Ishikawa (cell line): ENCODE measurements around the gene CYP8B1.
A peak's percentile ranks its signal among the peaks of the same experiment; 100 is the strongest.

Experiments
- CEBPB ChIP-seq: IDR thresholded peaks from 2 replicates; pipeline ENCODE4 v1.6.1; 2012
- CREB1 ChIP-seq: IDR thresholded peaks from 2 replicates; pipeline ENCODE4 v1.6.1; 2012; ENCODE audit warnings: low read depth
- EGR1 ChIP-seq: IDR thresholded peaks from 2 replicates; pipeline ENCODE4 v1.6.1; 2012
- EP300 ChIP-seq: IDR thresholded peaks from 2 replicates; pipeline ENCODE4 v1.6.1; 2012; ENCODE audit warnings: borderline replicate concordance
- FOXM1 ChIP-seq: IDR thresholded peaks from 2 replicates; pipeline ENCODE4 v1.6.1; 2012; ENCODE audit warnings: low read depth, borderline replicate concordance
- MAX ChIP-seq: IDR thresholded peaks from 2 replicates; pipeline ENCODE4 v1.6.1; 2012
- NFIC ChIP-seq: IDR thresholded peaks from 2 replicates; pipeline ENCODE4 v1.6.1; 2012
- RAD21 ChIP-seq: IDR thresholded peaks from 2 replicates; pipeline ENCODE4 v1.6.1; 2012; ENCODE audit warnings: low read depth
- TAF1 ChIP-seq: IDR thresholded peaks from 2 replicates; pipeline ENCODE4 v1.6.1; 2012; ENCODE audit warnings: low read depth, mild to moderate bottlenecking
- TCF12 ChIP-seq: IDR thresholded peaks from 2 replicates; pipeline ENCODE4 v1.6.1; 2012; ENCODE audit warnings: low read depth
- TEAD4 ChIP-seq: IDR thresholded peaks from 2 replicates; pipeline ENCODE4 v1.6.1; 2012
- YY1 ChIP-seq: IDR thresholded peaks from 2 replicates; pipeline ENCODE4 v1.6.1; 2012; ENCODE audit warnings: low read depth
- ZBTB7A ChIP-seq: IDR thresholded peaks from 2 replicates; pipeline ENCODE4 v1.6.1; 2012; ENCODE audit warnings: low read depth
- TF ChIP-seq, protein P1 (sequence below): IDR thresholded peaks from 2 replicates; pipeline ENCODE4 v1.6.1; 2012; ENCODE audit warnings: low read depth, mild to moderate bottlenecking
- TF ChIP-seq, protein P2 (sequence below): IDR thresholded peaks from 2 replicates; pipeline ENCODE4 v1.6.1; 2012

The CYP8B1 gene

GRCh38 chr3:42836150-42837123, 39.2 kb downstream of the CYP8B1 start:
- TF ChIP-seq EGR1: no peak
- no peak for TF ChIP-seq ZBTB7A
- TF ChIP-seq FOXM1: no peak
- no peak for TF ChIP-seq CREB1
- no peak for TF ChIP-seq CEBPB
- TF ChIP-seq, protein P1, sequence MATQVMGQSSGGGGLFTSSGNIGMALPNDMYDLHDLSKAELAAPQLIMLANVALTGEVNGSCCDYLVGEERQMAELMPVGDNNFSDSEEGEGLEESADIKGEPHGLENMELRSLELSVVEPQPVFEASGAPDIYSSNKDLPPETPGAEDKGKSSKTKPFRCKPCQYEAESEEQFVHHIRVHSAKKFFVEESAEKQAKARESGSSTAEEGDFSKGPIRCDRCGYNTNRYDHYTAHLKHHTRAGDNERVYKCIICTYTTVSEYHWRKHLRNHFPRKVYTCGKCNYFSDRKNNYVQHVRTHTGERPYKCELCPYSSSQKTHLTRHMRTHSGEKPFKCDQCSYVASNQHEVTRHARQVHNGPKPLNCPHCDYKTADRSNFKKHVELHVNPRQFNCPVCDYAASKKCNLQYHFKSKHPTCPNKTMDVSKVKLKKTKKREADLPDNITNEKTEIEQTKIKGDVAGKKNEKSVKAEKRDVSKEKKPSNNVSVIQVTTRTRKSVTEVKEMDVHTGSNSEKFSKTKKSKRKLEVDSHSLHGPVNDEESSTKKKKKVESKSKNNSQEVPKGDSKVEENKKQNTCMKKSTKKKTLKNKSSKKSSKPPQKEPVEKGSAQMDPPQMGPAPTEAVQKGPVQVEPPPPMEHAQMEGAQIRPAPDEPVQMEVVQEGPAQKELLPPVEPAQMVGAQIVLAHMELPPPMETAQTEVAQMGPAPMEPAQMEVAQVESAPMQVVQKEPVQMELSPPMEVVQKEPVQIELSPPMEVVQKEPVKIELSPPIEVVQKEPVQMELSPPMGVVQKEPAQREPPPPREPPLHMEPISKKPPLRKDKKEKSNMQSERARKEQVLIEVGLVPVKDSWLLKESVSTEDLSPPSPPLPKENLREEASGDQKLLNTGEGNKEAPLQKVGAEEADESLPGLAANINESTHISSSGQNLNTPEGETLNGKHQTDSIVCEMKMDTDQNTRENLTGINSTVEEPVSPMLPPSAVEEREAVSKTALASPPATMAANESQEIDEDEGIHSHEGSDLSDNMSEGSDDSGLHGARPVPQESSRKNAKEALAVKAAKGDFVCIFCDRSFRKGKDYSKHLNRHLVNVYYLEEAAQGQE: no peak
- no peak for TF ChIP-seq NFIC
- TF ChIP-seq, protein P2, sequence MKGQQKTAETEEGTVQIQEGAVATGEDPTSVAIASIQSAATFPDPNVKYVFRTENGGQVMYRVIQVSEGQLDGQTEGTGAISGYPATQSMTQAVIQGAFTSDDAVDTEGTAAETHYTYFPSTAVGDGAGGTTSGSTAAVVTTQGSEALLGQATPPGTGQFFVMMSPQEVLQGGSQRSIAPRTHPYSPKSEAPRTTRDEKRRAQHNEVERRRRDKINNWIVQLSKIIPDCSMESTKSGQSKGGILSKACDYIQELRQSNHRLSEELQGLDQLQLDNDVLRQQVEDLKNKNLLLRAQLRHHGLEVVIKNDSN: no peak
- no peak for TF ChIP-seq YY1
- TF ChIP-seq EP300: no peak

GRCh38 chr3:42831321-42831713, 44.4 kb downstream of the CYP8B1 start:
- TF ChIP-seq YY1 (no peak), CEBPB (no peak), FOXM1 (no peak), TEAD4 (no peak), NFIC (peak; percentile 30; the same call in 1 of the 2 replicates), EP300 (no peak), EGR1 (no peak), ZBTB7A (no peak), MAX (no peak), RAD21 (peak; percentile 82)
- TF ChIP-seq, protein P2: no peak

DNA sequence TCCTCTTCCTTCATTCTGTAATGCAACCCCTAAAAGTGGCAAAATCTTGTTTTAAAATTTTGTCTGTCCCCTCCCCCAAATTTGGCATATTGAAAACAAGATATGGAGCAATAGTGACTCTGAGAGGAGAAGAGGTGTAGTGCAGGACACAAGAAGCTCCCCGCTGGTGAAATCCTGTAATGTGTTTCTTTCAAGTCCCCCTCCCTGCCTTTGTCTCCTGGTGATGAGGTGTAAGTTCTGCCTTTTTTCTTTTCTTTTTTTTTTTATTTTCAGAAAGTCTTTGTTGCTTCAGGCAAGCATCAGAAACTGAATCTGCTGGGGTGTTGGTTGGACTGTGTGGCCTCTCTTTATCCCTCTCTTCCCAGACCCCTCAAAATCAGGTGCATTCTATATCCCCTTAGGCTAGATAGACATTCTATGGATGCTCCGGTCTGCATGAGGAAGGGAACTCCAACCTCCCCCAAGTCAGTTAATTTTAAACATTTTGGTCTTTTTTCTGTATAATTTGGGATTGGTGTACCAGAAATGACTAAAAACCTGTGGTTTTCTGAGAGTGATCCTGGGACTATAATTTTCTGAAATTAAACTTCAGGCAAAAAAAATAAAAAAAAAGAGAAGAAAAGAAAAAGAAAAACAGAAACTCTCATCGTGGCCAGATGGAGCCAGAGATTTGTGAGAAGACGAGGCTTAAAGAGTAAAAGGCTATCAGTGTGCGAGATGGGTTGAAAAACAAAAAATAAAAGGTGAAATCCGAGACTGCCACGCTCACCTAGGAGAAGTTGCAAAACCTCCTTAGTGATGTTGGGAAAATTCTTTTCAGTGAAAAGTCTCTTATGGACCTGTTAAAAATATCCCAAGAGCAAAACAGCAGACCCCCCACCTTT, 45.0 kb downstream of the CYP8B1 start:
- TF ChIP-seq RAD21 (peak; percentile 69), TEAD4 (no peak), YY1 (no peak), EP300 (no peak)

DNA sequence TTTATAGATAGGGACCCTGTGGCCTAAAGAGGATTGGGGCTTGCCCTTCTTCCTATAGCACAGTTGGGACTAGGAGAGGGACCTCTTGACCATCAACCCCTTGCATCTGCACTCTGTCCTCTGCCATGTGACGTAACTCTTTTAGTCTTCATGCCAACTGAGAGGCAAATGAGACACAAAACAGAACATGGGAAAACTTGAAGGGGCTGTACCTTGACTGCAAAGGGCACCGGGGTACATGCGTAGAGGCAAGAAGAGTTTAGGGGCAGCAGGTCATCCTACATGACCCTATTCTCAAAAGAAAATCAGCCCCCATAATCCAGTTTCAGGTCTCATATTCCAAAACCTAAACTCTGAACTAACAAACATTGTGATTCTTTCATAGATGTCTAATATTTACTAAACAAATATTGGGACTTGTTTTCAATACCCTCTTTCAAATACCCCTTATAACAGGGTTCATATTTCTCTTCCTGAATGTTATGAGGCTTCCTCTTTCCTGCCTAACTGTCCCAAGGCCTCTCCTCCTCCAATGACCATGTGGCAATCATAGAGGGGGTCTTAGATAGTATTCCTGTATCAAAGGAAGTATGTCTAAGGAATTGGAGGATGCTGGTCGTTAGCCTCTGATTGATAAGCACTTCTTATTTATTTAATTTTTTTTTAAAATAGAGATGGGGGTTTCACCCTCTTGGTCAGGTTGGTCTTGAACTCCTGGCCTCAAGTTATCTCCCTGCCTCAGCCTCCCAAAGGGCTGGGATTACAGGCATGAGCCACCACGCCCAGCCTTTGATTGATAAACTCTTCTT, 45.8 kb downstream of the CYP8B1 start:
- TF ChIP-seq NFIC (no peak), YY1 (no peak)
- TF ChIP-seq, protein P2: no peak

DNA sequence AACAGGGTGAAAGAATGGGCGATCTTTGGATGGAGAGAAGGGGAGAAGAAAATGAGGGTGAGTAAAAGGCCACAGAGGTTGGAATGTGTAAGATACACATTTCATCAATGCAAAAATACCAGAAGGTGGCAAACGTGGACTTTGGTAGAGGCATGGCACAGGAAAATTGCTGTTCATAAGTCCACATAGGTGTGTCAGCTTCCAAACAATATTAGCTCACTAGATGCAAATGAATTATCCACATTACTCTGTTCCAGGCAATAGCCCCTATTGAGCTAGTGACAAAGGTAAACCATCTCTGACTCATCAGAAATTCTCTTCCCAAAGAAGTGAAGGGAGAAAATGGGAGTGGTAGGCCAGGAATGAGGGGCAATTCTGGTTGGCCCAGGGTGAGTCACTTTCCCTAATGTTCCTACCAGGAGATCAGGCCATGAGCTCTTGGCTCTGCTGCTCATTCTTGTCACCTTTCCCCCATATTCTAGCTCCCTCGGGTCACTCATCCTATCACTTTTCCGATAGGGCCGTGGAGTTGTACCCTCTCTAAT, 46.5 kb downstream of the CYP8B1 start:
- TF ChIP-seq RAD21: no peak
- TF ChIP-seq ZBTB7A: no peak
- TF ChIP-seq EGR1: no peak
- TF ChIP-seq NFIC: no peak
- no peak for TF ChIP-seq CREB1
- no peak for TF ChIP-seq MAX
- TF ChIP-seq TCF12: no peak
- TF ChIP-seq, protein P1: no peak
- TF ChIP-seq EP300: no peak
- TF ChIP-seq CEBPB: no peak
- TF ChIP-seq FOXM1: no peak
- TF ChIP-seq TAF1: no peak
- no peak for TF ChIP-seq TEAD4
- no peak for TF ChIP-seq YY1
